Measurements from ENCODE around the gene IFNLR1.

Gene IFNLR1

GRCh38 chr1:24127801-24128363, 59.2 kb downstream of the IFNLR1 start:
- no peak overlapping the region for H3K4me3 ChIP-seq (replicated peaks in 1 of 2; ENCODE audit: low read depth in 2 of 2, low read length in 2 of 2)
- DNase-seq (ENCODE audit: low read depth in 2 of 2) = no peak
- TF ChIP-seq CTCF (IDR thresholded peaks at IDR 0.05; ENCODE audit: low read depth, low read length) = no peak

GRCh38 chr1:24127134-24127800, 59.8 kb downstream of the IFNLR1 start:
- no peak overlapping the region for H3K4me3 ChIP-seq (replicated peaks in 1 of 2; ENCODE audit: low read depth in 2 of 2, low read length in 2 of 2)
- no peak for DNase-seq (ENCODE audit: low read depth in 2 of 2)
- TF ChIP-seq CTCF (IDR thresholded peaks at IDR 0.05; ENCODE audit: low read depth, low read length) = no peak

GRCh38 chr1:24126672-24127023, 60.4 kb downstream of the IFNLR1 start:
- no peak for TF ChIP-seq CTCF (IDR thresholded peaks at IDR 0.05; ENCODE audit: low read depth, low read length)
- DNase-seq (ENCODE audit: low read depth in 2 of 2) = no peak
- no peak overlapping the region for H3K4me3 ChIP-seq (replicated peaks in 1 of 2; ENCODE audit: low read depth in 2 of 2, low read length in 2 of 2)

- peak; percentile 42 to 43 for DNase-seq (ENCODE audit: low read depth in 2 of 2)
- H3K4me3 ChIP-seq (replicated peaks in 1 of 2; ENCODE audit: low read depth in 2 of 2, low read length in 2 of 2) = no peak overlapping the region
- TF ChIP-seq CTCF (IDR thresholded peaks at IDR 0.05; ENCODE audit: low read depth, low read length) = no peak
Measured at GRCh38 chr1:24126018-24126671, 60.9 kb downstream of the IFNLR1 start.

GRCh38 chr1:24125456-24125855, 61.6 kb downstream of the IFNLR1 start:
- no peak for DNase-seq (ENCODE audit: low read depth in 2 of 2)
- no peak for TF ChIP-seq CTCF (IDR thresholded peaks at IDR 0.05; ENCODE audit: low read depth, low read length)
- H3K4me3 ChIP-seq (replicated peaks in 1 of 2; ENCODE audit: low read depth in 2 of 2, low read length in 2 of 2) = no peak overlapping the region

- DNase-seq (ENCODE audit: low read depth in 2 of 2) = no peak
- TF ChIP-seq CTCF (IDR thresholded peaks at IDR 0.05; ENCODE audit: low read depth, low read length) = no peak
- no peak overlapping the region for H3K4me3 ChIP-seq (replicated peaks in 1 of 2; ENCODE audit: low read depth in 2 of 2, low read length in 2 of 2)
Measured at GRCh38 chr1:24124980-24125379, 62.1 kb downstream of the IFNLR1 start.

All from cardiac fibroblast (primary cell).